Endothelial cell of umbilical vein (primary cell): ENCODE measurements around the gene DGUOK. TPM values are rescaled to one million over a fixed set of nuclear protein-coding genes. Genes with fewer than 3 reads are reported as not detected.

Experiments used
- BruUV-seq: library from RNA; stranded (reverse); fragments of 400-500 nt; replicated peaks from 2 replicates; lab custom pipeline; 2021; lab: Mats Ljungman, UMichigan
- CTCF ChIA-PET: fragments of 300-600, 350-600 bp; sonication (Branson Sonifier 250); formaldehyde crosslinking; loops from one replicate; lab custom pipeline; 2021; ENCODE audit warnings: antibody characterized with exemption, inconsistent platforms; lab: Charles Lee
- POLR2A ChIA-PET: fragments of 300-600, 350-600 bp; sonication (Branson Sonifier 250); formaldehyde crosslinking; loops from one replicate; lab custom pipeline; 2021; ENCODE audit warnings: antibody characterized with exemption, inconsistent platforms; lab: Charles Lee
- DNase-seq: peaks from one replicate; pipeline ENCODE4 v3.0.0-alpha.2; 2011; ENCODE audit warnings: low read depth, low spot score
- FAIRE-seq: peaks from 2 replicates; lab custom pipeline; 2011; peaks lifted over from hg19 to GRCh38; lab: Jason Lieb, UNC
- H2AFZ ChIP-seq: 2 replicates; pipeline ENCODE4 v1.6.0; 2012; ENCODE audit warnings: low read depth, low read length, control low read depth, inconsistent platforms
- H3K27ac ChIP-seq: 2 replicates; pipeline ENCODE4 v1.5.1; 2011; ENCODE audit warnings: low read depth, mild to moderate bottlenecking, control low read depth, low read length, moderate library complexity; ENCODE audit not compliant: insufficient read depth
- H3K27me3 ChIP-seq, 2 experiments: 2 replicates each; pipeline versions ENCODE4 v1.6.0 to v1.6.1; 2011; ENCODE audit warnings: low read length in 2 of 2, mixed read lengths in 1 of 2; ENCODE audit not compliant: control insufficient read depth in 2 of 2, insufficient read depth in 2 of 2
- H3K36me3 ChIP-seq, 2 experiments: 2 replicates in 1 of 2; 3 replicates in 1 of 2; pipeline ENCODE4 v1.5.1; 2011; ENCODE audit warnings: low read length in 2 of 2, mild to moderate bottlenecking in 1 of 2, moderate library complexity in 1 of 2; ENCODE audit not compliant: control insufficient read depth in 2 of 2, insufficient read depth in 2 of 2; ENCODE audit errors: extremely low read depth in 1 of 2
- H3K4me1 ChIP-seq: 3 replicates; pipeline ENCODE4 v1.5.1; 2011; ENCODE audit warnings: mild to moderate bottlenecking, low read length; ENCODE audit not compliant: control insufficient read depth, insufficient read depth; ENCODE audit errors: extremely low read depth
- H3K4me2 ChIP-seq: 2 replicates; pipeline ENCODE4 v1.6.1; 2011; ENCODE audit warnings: low read length, control low read depth, mixed read lengths; ENCODE audit not compliant: insufficient read depth
- H3K4me3 ChIP-seq, 3 experiments: fragments of 200-600 bp in 1 of 3; sonication (generic), shearing (Covaris generic) in 1 of 3; replicated peaks in 1 of 3; 2 replicates each; pipeline ENCODE4 v1.5.1; 2011 to 2016; ENCODE audit warnings: control low read depth in 3 of 3, low read length in 3 of 3, mild to moderate bottlenecking in 2 of 3, inconsistent platforms in 1 of 3, low read depth in 1 of 3, moderate library complexity in 1 of 3; ENCODE audit not compliant: insufficient read depth in 1 of 3
- H3K79me2 ChIP-seq: 2 replicates; pipeline ENCODE4 v1.6.0; 2012; ENCODE audit warnings: low read length, inconsistent platforms; ENCODE audit not compliant: control insufficient read depth, insufficient read depth
- H3K9ac ChIP-seq: replicated peaks from 2 replicates; pipeline ENCODE3; 2011; ENCODE audit warnings: low read length, control low read depth; ENCODE audit not compliant: insufficient read depth; ENCODE audit errors: extremely low read depth
- H3K9me1 ChIP-seq: replicated peaks from 3 replicates; pipeline ENCODE4 v1.6.0; 2011; ENCODE audit warnings: mild to moderate bottlenecking, low read length; ENCODE audit not compliant: control insufficient read depth, insufficient read depth; ENCODE audit errors: extremely low read depth
- H3K9me3 ChIP-seq: replicated peaks from 2 replicates; pipeline ENCODE4 v1.5.1; 2012; ENCODE audit warnings: low read length, inconsistent platforms; ENCODE audit not compliant: control insufficient read depth, insufficient read depth
- H4K20me1 ChIP-seq: replicated peaks from 2 replicates; pipeline ENCODE3; 2011; ENCODE audit warnings: mild to moderate bottlenecking, low read length; ENCODE audit not compliant: control insufficient read depth, insufficient read depth; ENCODE audit errors: extremely low read depth
- EZH2 ChIP-seq: IDR thresholded peaks from 2 replicates; pipeline ENCODE4 v1.6.1; 2012; ENCODE audit warnings: borderline replicate concordance, low read depth, mild to moderate bottlenecking, moderate library complexity, low read length, inconsistent platforms; ENCODE audit not compliant: severe bottlenecking
- FOS ChIP-seq: IDR thresholded peaks from 2 replicates; pipeline ENCODE4 v1.6.1; 2011; ENCODE audit warnings: mild to moderate bottlenecking, low read length, moderate library complexity, borderline replicate concordance; ENCODE audit not compliant: insufficient read depth
- JUN ChIP-seq: IDR thresholded peaks from 2 replicates; pipeline ENCODE4 v1.6.1; 2011; ENCODE audit warnings: borderline replicate concordance, low read depth; ENCODE audit not compliant: insufficient read length, insufficient read depth
- MYC ChIP-seq: IDR thresholded peaks from one replicate; pipeline ENCODE4 v1.6.1; 2011; ENCODE audit warnings: mild to moderate bottlenecking, low read depth, low read length
- dilution Hi-C: fragments of 300-500 bp; cut with MboI; formaldehyde crosslinking; loops from one replicate; pipeline ENCODE4 v1.15.0; 2019; ENCODE audit warnings: low sequenced_read_pairs; ENCODE audit not compliant: extremely low pct_ligation_motif_present
- intact Hi-C: fragments of 100-400 bp; cut with micrococcal nuclease; formaldehyde crosslinking; loops from one replicate; pipeline ENCODE4 v1.10.0; 2022
- polyA plus RNA-seq, 4 experiments: library from polyadenylated mRNA; depleted of rRNA in 3 of 4; stranded (reverse) in 3 of 4; unstranded in 1 of 4; fragments of >200 nt; gene quantifications; 2 replicates each; pipeline versions ENCODE4 v1.2.1 to v1.2.3, GENCODE V29; 2011 to 2012; ENCODE audit warnings: missing spikeins in 1 of 4
- total RNA-seq: library from RNA; stranded (reverse); gene quantifications from 2 replicates; pipeline ENCODE4 v1.2.3, GENCODE V29; 2021
- TF ChIP-seq, protein P1 (sequence below): IDR thresholded peaks from 2 replicates; pipeline ENCODE4 v1.6.1; 2011; ENCODE audit not compliant: insufficient read depth, insufficient read length
- TF ChIP-seq, protein P2 (sequence below), 2 donors: IDR thresholded peaks; 1 replicate in 1 of 2; 2 replicates in 1 of 2; pipeline ENCODE4 v1.5.1; 2011; ENCODE audit warnings: low read length in 2 of 2, mild to moderate bottlenecking in 2 of 2, moderate library complexity in 2 of 2, control low read depth in 1 of 2, inconsistent platforms in 1 of 2, low read depth in 1 of 2; ENCODE audit not compliant: insufficient read depth in 1 of 2; ENCODE audit errors: extremely low read depth in 1 of 2

Gene DGUOK
- total and polyA plus RNA-seq, 2 donors (not counting 3 experiments of a cell fraction or from before 2014, with no cell fraction given): 51.8 to 77.5 TPM

DNA sequence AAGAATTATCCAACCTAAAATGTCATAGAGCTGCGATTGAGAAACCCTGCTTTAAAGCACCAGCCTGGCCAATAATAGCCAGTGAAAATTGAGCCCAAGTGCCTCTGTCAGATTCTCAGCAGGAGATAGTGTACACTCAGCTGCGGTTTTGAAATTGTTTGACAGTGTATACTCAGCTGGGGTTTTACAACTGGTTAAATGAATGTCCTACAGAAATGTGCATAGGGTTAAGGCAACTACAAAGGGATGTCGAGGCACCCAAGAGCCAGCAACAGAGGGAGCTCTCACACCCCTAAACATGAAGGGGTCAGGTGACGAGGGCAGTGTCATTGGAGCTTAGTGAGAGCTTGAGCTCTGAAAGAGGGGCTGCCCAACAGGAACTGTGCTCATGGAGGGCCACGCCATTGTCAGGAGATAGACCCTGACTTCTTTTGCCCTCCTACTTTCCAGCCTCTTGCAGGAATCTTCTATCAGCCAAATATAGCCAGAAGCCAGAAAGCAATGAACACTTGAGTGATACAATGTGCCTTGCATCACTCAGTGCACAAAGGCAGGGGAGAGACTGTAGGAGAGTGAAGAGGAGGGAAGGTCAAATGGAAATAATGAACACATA, 18.7 kb upstream of the DGUOK start:
- DNase-seq (no peak), FAIRE-seq (no peak)
- no peak overlapping the region for H3K9ac ChIP-seq
- H3K4me1 ChIP-seq: no peaks in the 10 kb centered on the region
- intact Hi-C loops (loop anchor here (5.0 kb wide), 1 partner anchor 239 kb away; the partner anchor contains the start of gene BOLA3), dilution Hi-C loops (no loop called here)
- no peaks in the 10 kb centered on the region for H3K9me3 ChIP-seq
- BruUV-seq: no TSS peak
- ChIA-PET CTCF (interaction anchor here (1.0 to 1.5 kb wide), 4 partner anchors 80 to 244 kb away, joined by 3 to 6 read pairs (median 4); partner anchors contain the start of gene BOLA3), POLR2A (no interaction called here)
- H3K4me2 ChIP-seq: no peak overlapping the region
- H2AFZ ChIP-seq: no peak overlapping the region
- TF ChIP-seq, protein P1, sequence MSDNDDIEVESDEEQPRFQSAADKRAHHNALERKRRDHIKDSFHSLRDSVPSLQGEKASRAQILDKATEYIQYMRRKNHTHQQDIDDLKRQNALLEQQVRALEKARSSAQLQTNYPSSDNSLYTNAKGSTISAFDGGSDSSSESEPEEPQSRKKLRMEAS: no peak
- TF ChIP-seq EZH2: no peak
- no peak for TF ChIP-seq MYC
- TF ChIP-seq, protein P2, sequence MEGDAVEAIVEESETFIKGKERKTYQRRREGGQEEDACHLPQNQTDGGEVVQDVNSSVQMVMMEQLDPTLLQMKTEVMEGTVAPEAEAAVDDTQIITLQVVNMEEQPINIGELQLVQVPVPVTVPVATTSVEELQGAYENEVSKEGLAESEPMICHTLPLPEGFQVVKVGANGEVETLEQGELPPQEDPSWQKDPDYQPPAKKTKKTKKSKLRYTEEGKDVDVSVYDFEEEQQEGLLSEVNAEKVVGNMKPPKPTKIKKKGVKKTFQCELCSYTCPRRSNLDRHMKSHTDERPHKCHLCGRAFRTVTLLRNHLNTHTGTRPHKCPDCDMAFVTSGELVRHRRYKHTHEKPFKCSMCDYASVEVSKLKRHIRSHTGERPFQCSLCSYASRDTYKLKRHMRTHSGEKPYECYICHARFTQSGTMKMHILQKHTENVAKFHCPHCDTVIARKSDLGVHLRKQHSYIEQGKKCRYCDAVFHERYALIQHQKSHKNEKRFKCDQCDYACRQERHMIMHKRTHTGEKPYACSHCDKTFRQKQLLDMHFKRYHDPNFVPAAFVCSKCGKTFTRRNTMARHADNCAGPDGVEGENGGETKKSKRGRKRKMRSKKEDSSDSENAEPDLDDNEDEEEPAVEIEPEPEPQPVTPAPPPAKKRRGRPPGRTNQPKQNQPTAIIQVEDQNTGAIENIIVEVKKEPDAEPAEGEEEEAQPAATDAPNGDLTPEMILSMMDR (IDR thresholded peaks at IDR 0.05; ENCODE audit: extremely low read depth in 1 of 2, insufficient read depth in 1 of 2, low read depth in 1 of 2, low read length in 2 of 2): peak; percentile 8 to 9
- TF ChIP-seq FOS: no peak
- no peak for TF ChIP-seq JUN
- no peaks in the 10 kb centered on the region for H3K9me1 ChIP-seq
- H4K20me1 ChIP-seq: no peaks in the 10 kb centered on the region
- H3K79me2 ChIP-seq: no peaks in the 10 kb centered on the region
- H3K27me3 ChIP-seq: peaks cover 0 to 5% of the 10 kb centered on the region in 2 experiments
- H3K4me3 ChIP-seq: no peak overlapping the region
- no peaks in the 10 kb centered on the region for H3K36me3 ChIP-seq
- H3K27ac ChIP-seq: no peak overlapping the region
